GM12892 (cell line): Measurements from ENCODE around the gene TET1.
"Not testable (repeated sequence)": the region's sequence is repeated elsewhere in the genome, so short reads cannot be mapped to it uniquely, and the experiment has no call there.

Source experiments
- POLR2A ChIP-seq: IDR thresholded peaks from 2 replicates; pipeline ENCODE4 v1.6.1; 2011; ENCODE audit warnings: low read depth, low read length, control low read depth
- POLR2AphosphoS5 ChIP-seq: IDR thresholded peaks from 2 replicates; pipeline ENCODE4 v1.6.1; 2011; ENCODE audit warnings: low read depth, low read length, control low read depth

GRCh38 chr10:68518609-68519008, 41.5 kb upstream of the TET1 start:
- TF ChIP-seq POLR2A, POLR2AphosphoS5: not testable (repeated sequence)
